ENCODE measurements around the gene VPS51. TPM values are rescaled to one million over a fixed set of nuclear protein-coding genes. Genes with fewer than 3 reads are reported as not detected.

The VPS51 gene
- polyA plus RNA-seq, 1 donor (not counting 4 experiments of a cell fraction or from before 2014, with no cell fraction given), result 43.1 TPM

GRCh38 chr11:65058419-65059054 lies 37.5 kb upstream of the VPS51 start, which contains the start of gene NAALADL1:
Gene NAALADL1 (minus strand): TSS chr11:65058553. CDS start chr11:65058521, 32 bp downstream.
- H3K9me1 ChIP-seq (ENCODE audit: control insufficient read depth, extremely low read depth, insufficient read depth, low read length), result no peaks in the 10 kb centered on the region
- H3K9me3 ChIP-seq (ENCODE audit: control insufficient read depth, low read depth, low read length), result no peaks in the 10 kb centered on the region
- H3K4me3 ChIP-seq (ENCODE audit: control insufficient read depth in 2 of 3, extremely low read depth in 1 of 3, insufficient read depth in 2 of 3, low read depth in 1 of 3, low read length in 3 of 3), result no peak within 1 kb of the TSS
- no peak for TF ChIP-seq CTCF (optimal IDR thresholded peaks at IDR 0.05 in 1 of 3, IDR thresholded peaks at IDR 0.05 in 1 of 3, conservative IDR thresholded peaks at IDR 0.05 in 1 of 3; ENCODE audit: extremely low read depth in 1 of 3, insufficient read depth in 2 of 3, low read length in 3 of 3)
- no peak for TF ChIP-seq EZH2 (IDR thresholded peaks at IDR 0.05; ENCODE audit: low read length)
- H3K79me2 ChIP-seq (ENCODE audit: control insufficient read depth, insufficient read depth, low read length), result no peaks in the 10 kb centered on the region
- H3K36me3 ChIP-seq (ENCODE audit: control insufficient read depth in 2 of 2, extremely low read depth in 1 of 2, insufficient read depth in 2 of 2, low read length in 2 of 2), result no peaks in the 10 kb centered on the region
- H3K4me2 ChIP-seq (ENCODE audit: control insufficient read depth, extremely low read depth, insufficient read depth, low read depth, low read length), result no peak within 1 kb of the TSS
- H3K9ac ChIP-seq (ENCODE audit: control insufficient read depth, extremely low read depth, insufficient read depth, low read length), result no peak within 1 kb of the TSS
- peaks cover 4% of the 10 kb centered on the region for H3K27me3 ChIP-seq (ENCODE audit: control insufficient read depth, extremely low read depth, insufficient read depth, low read length)
- no peaks in the 10 kb centered on the region for H3K4me1 ChIP-seq (ENCODE audit: control insufficient read depth, extremely low read depth, insufficient read depth, low read length)
- DNase-seq (ENCODE audit: low read depth, low spot score) (no peak), FAIRE-seq (no peak)
- dilution Hi-C loops (cut with MboI; ENCODE audit: extremely low pct_ligation_motif_present, low sequenced_read_pairs), result no loop called here
- no peak within 1 kb of the TSS for H2AFZ ChIP-seq (ENCODE audit: control insufficient read depth, low read length)
- no peak within 1 kb of the TSS for H3K27ac ChIP-seq (ENCODE audit: control insufficient read depth, insufficient read depth, low read length)
- H4K20me1 ChIP-seq (ENCODE audit: control insufficient read depth, extremely low read depth, insufficient read depth, low read length), result no peaks in the 10 kb centered on the region

DNA sequence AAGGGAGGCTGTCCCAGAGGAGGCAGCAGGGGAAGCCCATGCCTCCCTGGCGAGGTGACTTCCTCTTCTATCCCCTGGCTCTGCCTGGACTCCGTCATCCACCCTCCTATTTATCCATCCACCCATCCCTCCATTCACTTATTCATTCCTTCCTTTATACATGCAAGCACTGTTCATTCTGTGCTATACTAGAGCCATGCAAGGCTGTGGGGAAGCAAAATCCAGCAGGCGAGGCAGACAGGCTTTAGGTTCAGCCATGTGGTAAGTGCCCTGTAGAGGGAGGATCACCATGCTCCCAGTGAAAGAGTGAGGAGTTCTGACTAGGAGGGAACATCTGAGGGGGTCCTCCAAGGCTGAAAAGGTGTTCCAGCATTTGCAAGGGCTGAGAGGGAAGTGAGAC lies 36.5 kb upstream of the VPS51 start:
- H3K4me2 ChIP-seq (ENCODE audit: control insufficient read depth, extremely low read depth, insufficient read depth, low read depth, low read length), result no peak overlapping the region
- H2AFZ ChIP-seq (ENCODE audit: control insufficient read depth, low read length), result no peak overlapping the region
- no peaks in the 10 kb centered on the region for H3K36me3 ChIP-seq (ENCODE audit: control insufficient read depth in 2 of 2, extremely low read depth in 1 of 2, insufficient read depth in 2 of 2, low read length in 2 of 2)
- H3K9me1 ChIP-seq (ENCODE audit: control insufficient read depth, extremely low read depth, insufficient read depth, low read length), result no peaks in the 10 kb centered on the region
- no peaks in the 10 kb centered on the region for H3K4me1 ChIP-seq (ENCODE audit: control insufficient read depth, extremely low read depth, insufficient read depth, low read length)
- H3K27ac ChIP-seq (ENCODE audit: control insufficient read depth, insufficient read depth, low read length), result no peak overlapping the region
- H4K20me1 ChIP-seq (ENCODE audit: control insufficient read depth, extremely low read depth, insufficient read depth, low read length), result no peaks in the 10 kb centered on the region
- dilution Hi-C loops (cut with MboI; ENCODE audit: extremely low pct_ligation_motif_present, low sequenced_read_pairs), result no loop called here
- no peaks in the 10 kb centered on the region for H3K79me2 ChIP-seq (ENCODE audit: control insufficient read depth, insufficient read depth, low read length)
- H3K27me3 ChIP-seq (ENCODE audit: control insufficient read depth, extremely low read depth, insufficient read depth, low read length), result peaks cover under 1% of the 10 kb centered on the region
- H3K9ac ChIP-seq (ENCODE audit: control insufficient read depth, extremely low read depth, insufficient read depth, low read length), result no peak overlapping the region
- FAIRE-seq (no peak), DNase-seq (ENCODE audit: low read depth, low spot score) (no peak)
- no peak overlapping the region for H3K4me3 ChIP-seq (ENCODE audit: control insufficient read depth in 2 of 3, extremely low read depth in 1 of 3, insufficient read depth in 2 of 3, low read depth in 1 of 3, low read length in 3 of 3)
- TF ChIP-seq EZH2 (IDR thresholded peaks at IDR 0.05; ENCODE audit: low read length), result no peak
- TF ChIP-seq CTCF (optimal IDR thresholded peaks at IDR 0.05 in 1 of 3, IDR thresholded peaks at IDR 0.05 in 1 of 3, conservative IDR thresholded peaks at IDR 0.05 in 1 of 3; ENCODE audit: extremely low read depth in 1 of 3, insufficient read depth in 2 of 3, low read length in 3 of 3), result no peak
- no peaks in the 10 kb centered on the region for H3K9me3 ChIP-seq (ENCODE audit: control insufficient read depth, low read depth, low read length)
